ENCODE results near the gene FEV. TPM values are rescaled to one million over a fixed set of nuclear protein-coding genes. Genes with fewer than 3 reads are reported as not detected.
"Not testable (repeated sequence)": the region's sequence is repeated elsewhere in the genome, so short reads cannot be mapped to it uniquely, and the experiment has no call there.

The FEV gene
- total RNA-seq, 1 donor from 2014 or later, result not detected

DNA sequence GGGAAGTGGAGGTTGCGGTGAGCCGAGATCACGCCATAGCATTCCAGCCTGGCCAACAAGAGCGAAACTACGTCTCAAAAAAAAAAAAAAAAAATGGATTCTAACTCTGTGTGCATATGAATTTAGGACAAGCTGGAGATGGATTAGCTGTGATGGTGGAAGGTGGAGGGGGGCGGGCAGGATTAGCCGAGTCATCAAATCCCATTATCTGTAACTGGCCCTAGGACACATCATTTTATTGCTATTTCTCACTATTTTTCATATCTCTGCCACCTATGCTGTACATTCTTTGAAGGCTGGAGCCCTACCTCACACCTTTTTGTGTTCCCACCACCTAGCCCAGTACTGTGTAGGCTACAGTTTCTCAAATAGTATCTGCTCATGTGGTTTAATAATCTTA is 32.8 kb downstream of the FEV start:
- no peak for ATAC-seq

DNA sequence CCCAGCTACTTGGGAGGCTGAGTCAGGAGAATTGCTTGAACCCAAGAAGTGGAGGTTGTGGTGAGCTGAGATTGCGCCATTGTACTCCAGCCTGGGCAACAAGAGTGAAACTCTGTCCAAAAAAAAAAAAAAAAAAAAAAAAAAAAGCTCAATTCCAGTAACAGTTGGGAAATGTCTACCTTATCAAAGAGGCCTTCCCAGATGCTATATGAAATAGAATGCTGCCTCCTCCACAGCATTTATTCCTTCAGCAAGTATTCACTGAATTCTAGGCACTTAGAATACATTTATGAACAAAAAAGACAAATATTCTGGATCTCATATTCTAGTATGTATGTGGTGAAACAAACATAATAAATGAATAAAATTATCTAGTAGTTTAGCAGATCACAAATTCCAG is 38.4 kb downstream of the FEV start:
- Histone ChIP-seq H3K4me3 (no peak overlapping the region), H3K27ac (no peak overlapping the region), H3K9me3 (no peaks in the 10 kb centered on the region), H3K27me3 (ENCODE audit: low read depth) (peaks cover 42% of the 10 kb centered on the region), H3K4me1 (no peaks in the 10 kb centered on the region), H3K36me3 (no peaks in the 10 kb centered on the region)
- TF ChIP-seq, protein P1, sequence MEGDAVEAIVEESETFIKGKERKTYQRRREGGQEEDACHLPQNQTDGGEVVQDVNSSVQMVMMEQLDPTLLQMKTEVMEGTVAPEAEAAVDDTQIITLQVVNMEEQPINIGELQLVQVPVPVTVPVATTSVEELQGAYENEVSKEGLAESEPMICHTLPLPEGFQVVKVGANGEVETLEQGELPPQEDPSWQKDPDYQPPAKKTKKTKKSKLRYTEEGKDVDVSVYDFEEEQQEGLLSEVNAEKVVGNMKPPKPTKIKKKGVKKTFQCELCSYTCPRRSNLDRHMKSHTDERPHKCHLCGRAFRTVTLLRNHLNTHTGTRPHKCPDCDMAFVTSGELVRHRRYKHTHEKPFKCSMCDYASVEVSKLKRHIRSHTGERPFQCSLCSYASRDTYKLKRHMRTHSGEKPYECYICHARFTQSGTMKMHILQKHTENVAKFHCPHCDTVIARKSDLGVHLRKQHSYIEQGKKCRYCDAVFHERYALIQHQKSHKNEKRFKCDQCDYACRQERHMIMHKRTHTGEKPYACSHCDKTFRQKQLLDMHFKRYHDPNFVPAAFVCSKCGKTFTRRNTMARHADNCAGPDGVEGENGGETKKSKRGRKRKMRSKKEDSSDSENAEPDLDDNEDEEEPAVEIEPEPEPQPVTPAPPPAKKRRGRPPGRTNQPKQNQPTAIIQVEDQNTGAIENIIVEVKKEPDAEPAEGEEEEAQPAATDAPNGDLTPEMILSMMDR (IDR thresholded peaks at IDR 0.05), result no peak
- intact Hi-C loops (cut with DNase I), result no loop called here
- DNase-seq (no peak), ATAC-seq (no peak)

More for the DNA sequence above, 32.8 kb downstream of the FEV start:
- no peak for DNase-seq
- intact Hi-C loops (cut with DNase I), result no loop called here
- Histone ChIP-seq H3K36me3 (no peaks in the 10 kb centered on the region), H3K27ac (no peak overlapping the region), H3K4me3 (no peak overlapping the region), H3K4me1 (no peaks in the 10 kb centered on the region), H3K27me3 (ENCODE audit: low read depth) (peaks cover 21% of the 10 kb centered on the region), H3K9me3 (no peaks in the 10 kb centered on the region)
- TF ChIP-seq, protein P1 (IDR thresholded peaks at IDR 0.05), result no peak

DNA sequence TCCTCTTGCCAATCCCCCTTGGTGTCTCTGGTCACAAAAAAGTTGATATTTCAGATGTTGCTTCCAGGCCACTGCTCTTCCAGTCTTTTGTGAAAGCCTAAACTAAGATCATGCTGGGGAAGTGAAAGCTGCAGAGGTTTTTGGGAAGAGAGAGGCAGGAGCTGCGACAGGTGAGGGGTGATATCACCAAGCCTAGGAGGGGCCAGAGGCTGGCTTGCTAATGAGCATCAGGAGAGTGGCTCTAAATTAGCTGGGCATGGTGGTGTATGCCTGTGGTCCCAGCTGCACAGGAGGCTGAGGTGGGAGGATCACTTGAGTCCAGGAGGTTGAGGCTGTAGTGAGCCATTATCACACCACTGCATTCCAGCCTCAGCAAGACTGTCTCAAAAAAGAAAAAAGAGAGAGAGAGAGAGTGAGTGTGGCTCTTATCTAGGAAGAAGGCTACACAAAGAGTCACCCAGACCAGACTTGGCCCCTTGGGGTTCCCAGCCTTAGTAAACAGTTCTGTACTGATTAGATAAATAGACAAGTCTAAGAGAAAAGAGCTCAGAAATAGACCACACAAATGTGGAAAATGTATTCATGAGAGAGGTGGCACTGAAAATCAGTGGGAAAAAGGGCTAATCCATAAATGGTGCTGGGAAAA is 40.1 kb downstream of the FEV start:
- intact Hi-C loops (cut with DNase I), result no loop called here
- Histone ChIP-seq H3K9me3 (no peaks in the 10 kb centered on the region), H3K36me3 (no peaks in the 10 kb centered on the region), H3K27me3 (ENCODE audit: low read depth) (peaks cover 36% of the 10 kb centered on the region), H3K4me1 (no peaks in the 10 kb centered on the region), H3K27ac (no peak overlapping the region), H3K4me3 (no peak overlapping the region)
- no peak for DNase-seq
- no peak for ATAC-seq
- TF ChIP-seq, protein P1 (IDR thresholded peaks at IDR 0.05), result no peak

DNA sequence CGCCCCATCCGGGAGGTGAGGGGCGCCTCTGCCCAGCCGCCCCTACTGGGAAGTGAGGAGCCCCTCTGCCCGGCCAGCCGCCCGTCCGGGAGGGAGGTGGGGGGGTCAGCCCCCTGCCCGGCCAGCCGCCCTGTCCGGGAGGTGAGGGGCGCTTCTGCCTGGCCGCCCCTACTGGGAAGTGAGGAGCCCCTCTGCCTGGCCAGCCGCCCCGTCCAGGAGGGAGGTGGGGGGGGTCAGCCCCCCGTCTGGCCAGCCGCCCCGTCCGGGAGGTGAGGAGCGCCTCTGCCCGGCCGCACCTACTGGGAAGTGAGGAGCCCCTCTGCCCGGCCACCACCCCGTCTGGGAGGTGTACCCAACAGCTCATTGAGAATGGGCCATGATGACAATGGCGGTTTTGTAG is 53.2 kb downstream of the FEV start:
- intact Hi-C loops (cut with DNase I); ATAC-seq; H3K27ac ChIP-seq; H3K36me3 ChIP-seq; DNase-seq; H3K4me3 ChIP-seq; H3K4me1 ChIP-seq; H3K9me3 ChIP-seq: not testable (repeated sequence)
- peaks cover 10% of the 10 kb centered on the region for H3K27me3 ChIP-seq (ENCODE audit: low read depth)

Small RNAs within 50 kb of the gene (microRNA-seq; reads per million reads assigned to microRNA genes)
- gene MIR375 (ENCODE audit: borderline number of aligned reads), result 5,134 reads per million, percentile 92 among the genes with 10 or more reads in this experiment

Other genes with a start within 250 kb of the FEV start
- gene CYP27A1, start 203.0 kb downstream of the FEV start, total RNA-seq, result 273 TPM
- gene PRKAG3, start 153.4 kb downstream of the FEV start, total RNA-seq, result not detected
- 0.44 TPM for gene WNT6, start 125.4 kb downstream of the FEV start, total RNA-seq
- gene WNT10A, start 104.3 kb downstream of the FEV start, total RNA-seq, result 0.35 TPM
- gene CDK5R2, start 25.5 kb downstream of the FEV start, total RNA-seq, result not detected
- gene CRYBA2, start 8.2 kb upstream of the FEV start, total RNA-seq, result not detected
- 7.6 TPM for gene CFAP65, start 56.3 kb upstream of the FEV start, total RNA-seq
- 0.71 TPM for gene IHH, start 75.7 kb upstream of the FEV start, total RNA-seq
- gene NHEJ1, start 175.6 kb upstream of the FEV start, total RNA-seq, result 13.0 TPM
- 3.4 TPM for gene SLC23A3, start 184.8 kb upstream of the FEV start, total RNA-seq
- gene CNPPD1, start 191.7 kb upstream of the FEV start, total RNA-seq, result 67.7 TPM
- 82.3 TPM for gene RETREG2, start 193.1 kb upstream of the FEV start, total RNA-seq
- 32.6 TPM for gene ZFAND2B, start 221.6 kb upstream of the FEV start, total RNA-seq
- gene ABCB6, start 233.8 kb upstream of the FEV start, total RNA-seq, result 15.4 TPM
- 45.7 TPM for gene ATG9A, start 244.5 kb upstream of the FEV start, total RNA-seq
- gene ANKZF1, start 244.6 kb upstream of the FEV start, total RNA-seq, result 46.1 TPM